OCI-LY7 (cell line): ENCODE data around the gene CTNNAL1. TPM values are rescaled to one million over a fixed set of nuclear protein-coding genes. Genes with fewer than 3 reads are reported as not detected.

Experiments used
- BruUV-seq: library from RNA; stranded (reverse); fragments of 400-500 nt; replicated peaks from 2 replicates; lab custom pipeline; 2021; lab: Mats Ljungman, UMichigan
- CTCF ChIA-PET: fragments of 300-600 bp; sonication (Branson Sonifier 250); formaldehyde crosslinking; loops from one replicate; lab custom pipeline; 2022; ENCODE audit warnings: antibody characterized with exemption; ENCODE audit not compliant: unreplicated experiment; lab: Charles Lee
- POLR2A ChIA-PET: fragments of 300-600 bp; sonication (Branson Sonifier 250); formaldehyde crosslinking; loops from one replicate; lab custom pipeline; 2022; ENCODE audit warnings: antibody characterized with exemption; lab: Charles Lee
- DNase-seq: peaks from one replicate; pipeline ENCODE4 v3.0.0-alpha.2; 2015; ENCODE audit warnings: low spot score
- H2AFZ ChIP-seq: fragments of 200-600 bp; sonication (generic), shearing (Covaris generic); 2 replicates; pipeline ENCODE4 v1.6.1; 2014; ENCODE audit warnings: mild to moderate bottlenecking, antibody characterized with exemption, low read length, moderate library complexity
- H3K27ac ChIP-seq: fragments of 200-600 bp; sonication (generic); 2 replicates; pipeline ENCODE4 v1.5.1; 2014; ENCODE audit warnings: mixed run types, low read depth, mild to moderate bottlenecking, moderate library complexity, low read length, inconsistent platforms; ENCODE audit not compliant: poor library complexity, severe bottlenecking
- H3K36me3 ChIP-seq: fragments of 200-600 bp; sonication (generic); 2 replicates; pipeline ENCODE4 v1.6.1; 2014; ENCODE audit warnings: mild to moderate bottlenecking, antibody characterized with exemption, low read length, moderate library complexity, mixed read lengths; ENCODE audit not compliant: insufficient read depth
- H3K4me1 ChIP-seq: fragments of 200-600 bp; sonication (generic); 2 replicates; pipeline ENCODE4 v1.5.1; 2014; ENCODE audit warnings: mild to moderate bottlenecking, low read length; ENCODE audit not compliant: insufficient read depth, poor library complexity, severe bottlenecking
- H3K4me2 ChIP-seq: fragments of 200-600 bp; sonication (generic); 2 replicates; pipeline ENCODE4 v1.6.1; 2014; ENCODE audit warnings: mild to moderate bottlenecking, low read length
- H3K4me3 ChIP-seq: fragments of 200-600 bp; sonication (generic); 2 replicates; pipeline ENCODE4 v1.5.1; 2014; ENCODE audit warnings: mild to moderate bottlenecking, low read depth, low read length; ENCODE audit not compliant: poor library complexity, severe bottlenecking
- H3K79me2 ChIP-seq: fragments of 200-600 bp; sonication (generic); 2 replicates; pipeline ENCODE4 v1.6.1; 2016; ENCODE audit warnings: low read depth, mild to moderate bottlenecking, low read length, moderate library complexity, mixed read lengths; ENCODE audit not compliant: insufficient read depth
- H3K9me2 ChIP-seq: fragments of 200-600 bp; sonication (generic); 2 replicates; pipeline ENCODE4 v1.6.1; 2016; ENCODE audit warnings: mild to moderate bottlenecking, low read length, mixed read lengths; ENCODE audit not compliant: insufficient read depth
- H3K9me3 ChIP-seq: fragments of 200-600 bp; sonication (generic); 2 replicates; pipeline ENCODE4 v1.6.1; 2014; ENCODE audit warnings: mild to moderate bottlenecking, mixed run types, low read length, mixed read lengths
- H4K20me1 ChIP-seq: fragments of 200-600 bp; sonication (generic); 2 replicates; pipeline ENCODE4 v1.6.1; 2014; ENCODE audit warnings: mild to moderate bottlenecking, antibody characterized with exemption, low read length, moderate library complexity, mixed read lengths; ENCODE audit not compliant: insufficient read depth
- CTCF ChIP-seq: fragments of 200-600 bp; sonication (generic); conservative IDR thresholded peaks from 2 replicates; pipeline ENCODE4 v1.5.1; 2014; ENCODE audit warnings: mild to moderate bottlenecking, antibody characterized with exemption, low read length, moderate library complexity, mixed read lengths
- EZH2phosphoT487 ChIP-seq: fragments of 200-600 bp; sonication (generic); IDR thresholded peaks from 2 replicates; pipeline ENCODE4 v1.6.1; 2018; ENCODE audit warnings: low read depth, borderline replicate concordance, mild to moderate bottlenecking, mixed run types, antibody characterized with exemption, low read length, moderate library complexity, mixed read lengths
- intact Hi-C: fragments of 100-400 bp; cut with micrococcal nuclease; formaldehyde crosslinking; loops from one replicate; pipeline ENCODE4 v1.10.0; 2022; ENCODE audit not compliant: unreplicated experiment
- total RNA-seq, 2 experiments: library from RNA; depleted of rRNA in 1 of 2; stranded (reverse); fragments of >200 nt in 1 of 2; shearing (Covaris generic) in 1 of 2; gene quantifications; 2 replicates each; pipeline ENCODE4 v1.2.3, GENCODE V29; 2014 to 2022

Gene CTNNAL1
- total RNA-seq, 2 experiments from 2014 or later: 32.0 to 35.3 TPM

GRCh38 chr9:109040571-109040970 is 27.3 kb upstream of the CTNNAL1 start:
- no peak for TF ChIP-seq EZH2phosphoT487

GRCh38 chr9:109039539-109039938 is 26.2 kb upstream of the CTNNAL1 start:
- H3K4me2 ChIP-seq: no peak overlapping the region
- no peaks in the 10 kb centered on the region for H4K20me1 ChIP-seq
- ChIA-PET POLR2A (no interaction called here), CTCF (no interaction called here)
- H3K36me3 ChIP-seq: peaks cover 92% of the 10 kb centered on the region
- H3K27ac ChIP-seq: no peak overlapping the region
- H3K4me1 ChIP-seq: no peaks in the 10 kb centered on the region
- no peak overlapping the region for H3K4me3 ChIP-seq
- no TSS peak for BruUV-seq
- TF ChIP-seq EZH2phosphoT487: no peak
- no peak for TF ChIP-seq CTCF
- no peaks in the 10 kb centered on the region for H3K9me3 ChIP-seq
- DNase-seq: no peak
- no peak overlapping the region for H2AFZ ChIP-seq
- no peaks in the 10 kb centered on the region for H3K9me2 ChIP-seq
- no peaks in the 10 kb centered on the region for H3K79me2 ChIP-seq
- intact Hi-C loops: no loop called here

More at GRCh38 chr9:109040571-109040970, 27.3 kb upstream of the CTNNAL1 start:
- Histone ChIP-seq H4K20me1 (no peaks in the 10 kb centered on the region), H2AFZ (no peak overlapping the region), H3K9me3 (no peaks in the 10 kb centered on the region), H3K4me3 (no peak overlapping the region), H3K27ac (no peak overlapping the region), H3K9me2 (no peaks in the 10 kb centered on the region), H3K36me3 (peaks cover 93% of the 10 kb centered on the region), H3K4me1 (no peaks in the 10 kb centered on the region), H3K4me2 (no peak overlapping the region), H3K79me2 (no peaks in the 10 kb centered on the region)
- POLR2A ChIA-PET: no interaction called here
- CTCF ChIA-PET: no interaction called here
- TSS peak; percentile 18 for BruUV-seq
- DNase-seq: no peak
- intact Hi-C loops: no loop called here

- intact Hi-C loops: no loop called here
- CTCF ChIA-PET: no interaction called here
- H3K9me3 ChIP-seq: no peaks in the 10 kb centered on the region
- no peak overlapping the region for H3K4me3 ChIP-seq
- no peak overlapping the region for H3K4me2 ChIP-seq
- H4K20me1 ChIP-seq: no peaks in the 10 kb centered on the region
- TF ChIP-seq EZH2phosphoT487 (no peak), CTCF (no peak)
- POLR2A ChIA-PET: no interaction called here
- H3K27ac ChIP-seq: no peak overlapping the region
- no peak overlapping the region for H2AFZ ChIP-seq
- peaks cover 92% of the 10 kb centered on the region for H3K36me3 ChIP-seq
- DNase-seq: no peak
- no TSS peak for BruUV-seq
- H3K4me1 ChIP-seq: no peaks in the 10 kb centered on the region
- H3K9me2 ChIP-seq: no peaks in the 10 kb centered on the region
- H3K79me2 ChIP-seq: no peaks in the 10 kb centered on the region
Observed at GRCh38 chr9:109037946-109038715, 24.8 kb upstream of the CTNNAL1 start.
